Keratinocyte (primary cell): Measurements from ENCODE around the gene ATF6. TPM values are rescaled to one million over a fixed set of nuclear protein-coding genes. Genes with fewer than 3 reads are reported as not detected.

Experiments used
- DNase-seq: peaks from one replicate; pipeline ENCODE4 v3.0.0-alpha.2; 2011; ENCODE audit warnings: low read depth, missing footprints, low spot score
- FAIRE-seq: peaks from 2 replicates; lab custom pipeline; 2011; peaks lifted over from hg19 to GRCh38; lab: Jason Lieb, UNC
- H2AFZ ChIP-seq: 2 replicates; pipeline ENCODE4 v1.6.0; 2012; ENCODE audit warnings: low read length, control low read depth, inconsistent platforms; ENCODE audit not compliant: control insufficient read depth
- H3K27ac ChIP-seq: 2 replicates; pipeline ENCODE4 v1.5.1; 2011; ENCODE audit warnings: low read length; ENCODE audit not compliant: control insufficient read depth, insufficient read depth
- H3K27me3 ChIP-seq: 3 replicates; pipeline ENCODE4 v1.6.0; 2011; ENCODE audit warnings: low read length; ENCODE audit not compliant: control insufficient read depth, insufficient read depth; ENCODE audit errors: extremely low read depth
- H3K36me3 ChIP-seq, 2 experiments: 2 replicates in 1 of 2; 3 replicates in 1 of 2; pipeline ENCODE4 v1.5.1; 2011; ENCODE audit warnings: low read length in 2 of 2, mild to moderate bottlenecking in 1 of 2; ENCODE audit not compliant: control insufficient read depth in 2 of 2, insufficient read depth in 2 of 2; ENCODE audit errors: extremely low read depth in 1 of 2
- H3K4me1 ChIP-seq: 3 replicates; pipeline ENCODE4 v1.5.1; 2011; ENCODE audit warnings: low read length; ENCODE audit not compliant: control insufficient read depth, insufficient read depth; ENCODE audit errors: extremely low read depth
- H3K4me2 ChIP-seq: 3 replicates; pipeline ENCODE4 v1.6.0; 2011; ENCODE audit warnings: low read depth, low read length; ENCODE audit not compliant: control insufficient read depth, insufficient read depth; ENCODE audit errors: extremely low read depth
- H3K4me3 ChIP-seq, 3 experiments: fragments of 200-600 bp in 1 of 3; sonication (generic) in 1 of 3; 2 replicates in 2 of 3; 3 replicates in 1 of 3; pipeline ENCODE4 v1.5.1; 2011 to 2016; ENCODE audit warnings: low read length in 3 of 3, mild to moderate bottlenecking in 3 of 3, control low read depth in 2 of 3, inconsistent platforms in 1 of 3, low read depth in 1 of 3, mixed read lengths in 1 of 3, mixed run types in 1 of 3, moderate library complexity in 1 of 3; ENCODE audit not compliant: control insufficient read depth in 2 of 3, insufficient read depth in 2 of 3; ENCODE audit errors: extremely low read depth in 1 of 3
- H3K79me2 ChIP-seq: 2 replicates; pipeline ENCODE4 v1.6.0; 2012; ENCODE audit warnings: low read length; ENCODE audit not compliant: control insufficient read depth, insufficient read depth
- H3K9ac ChIP-seq: 3 replicates; pipeline ENCODE4 v1.6.0; 2011; ENCODE audit warnings: low read length; ENCODE audit not compliant: control insufficient read depth, insufficient read depth; ENCODE audit errors: extremely low read depth
- H3K9me1 ChIP-seq: 3 replicates; pipeline ENCODE4 v1.6.0; 2011; ENCODE audit warnings: low read length; ENCODE audit not compliant: control insufficient read depth, insufficient read depth; ENCODE audit errors: extremely low read depth
- H3K9me3 ChIP-seq: 2 replicates; pipeline ENCODE4 v1.5.1; 2012; ENCODE audit warnings: low read depth, low read length; ENCODE audit not compliant: control insufficient read depth
- H4K20me1 ChIP-seq: 3 replicates; pipeline ENCODE4 v1.6.0; 2011; ENCODE audit warnings: low read length; ENCODE audit not compliant: control insufficient read depth, insufficient read depth; ENCODE audit errors: extremely low read depth
- CTCF ChIP-seq, 3 experiments: IDR thresholded peaks in 1 of 3; conservative IDR thresholded peaks in 1 of 3; optimal IDR thresholded peaks in 1 of 3; 2 replicates in 2 of 3; 3 replicates in 1 of 3; pipeline versions ENCODE3 to v1.5.1; 2011; ENCODE audit warnings: low read length in 3 of 3, mild to moderate bottlenecking in 3 of 3, moderate library complexity in 2 of 3, control low read depth in 1 of 3, inconsistent platforms in 1 of 3; ENCODE audit not compliant: insufficient read depth in 2 of 3; ENCODE audit errors: extremely low read depth in 1 of 3
- EZH2 ChIP-seq: IDR thresholded peaks from one replicate; pipeline ENCODE4 v1.6.1; 2012; ENCODE audit warnings: inconsistent platforms, mild to moderate bottlenecking, low read length, moderate library complexity
- dilution Hi-C: fragments of 300-500 bp; cut with MboI; formaldehyde crosslinking; loops from one replicate; pipeline ENCODE4 v1.7.0; 2020; ENCODE audit warnings: low sequenced_read_pairs; ENCODE audit not compliant: extremely low pct_ligation_motif_present
- polyA plus RNA-seq, 5 experiments: library from polyadenylated mRNA; depleted of rRNA in 3 of 5; stranded (reverse) in 3 of 5; stranded (forward) in 1 of 5; unstranded in 1 of 5; fragments of >200 nt; gene quantifications; 1 replicate in 1 of 5; 2 replicates in 3 of 5; 3 replicates in 1 of 5; pipeline versions ENCODE4 v1.2.1 to v1.2.3, GENCODE V29; 2011 to 2012; ENCODE audit warnings: missing spikeins in 2 of 5, low read depth in 1 of 5, low replicate concordance in 1 of 5

The ATF6 gene
- polyA plus RNA-seq, 1 donor (not counting 4 experiments of a cell fraction or from before 2014, with no cell fraction given), result 19.7 TPM

GRCh38 chr1:161731981-161732718, 34.0 kb upstream of the ATF6 start:
- Histone ChIP-seq H3K36me3 (no peaks in the 10 kb centered on the region), H3K27me3 (no peaks in the 10 kb centered on the region), H3K79me2 (no peaks in the 10 kb centered on the region), H3K4me1 (peaks cover 72% of the 10 kb centered on the region), H3K9me3 (no peaks in the 10 kb centered on the region), H3K9me1 (no peaks in the 10 kb centered on the region), H3K27ac (no peak overlapping the region), H3K4me2 (no peak overlapping the region), H4K20me1 (no peaks in the 10 kb centered on the region), H3K4me3 (no peak overlapping the region), H2AFZ (no peak overlapping the region), H3K9ac (no peak overlapping the region)
- no peak for TF ChIP-seq EZH2
- TF ChIP-seq CTCF (optimal IDR thresholded peaks at IDR 0.05 in 1 of 3, IDR thresholded peaks at IDR 0.05 in 1 of 3, conservative IDR thresholded peaks at IDR 0.05 in 1 of 3; ENCODE audit: extremely low read depth in 1 of 3, insufficient read depth in 2 of 3, low read length in 3 of 3), result no peak
- dilution Hi-C loops, result no loop called here
- no peak for FAIRE-seq
- DNase-seq, result no peak

- H3K27me3 ChIP-seq, result no peaks in the 10 kb centered on the region
- peaks cover 72% of the 10 kb centered on the region for H3K4me1 ChIP-seq
- peak overlapping the region; percentile 4 for H3K9ac ChIP-seq
- H3K4me2 ChIP-seq, result peak overlapping the region; percentile 63
- no peaks in the 10 kb centered on the region for H3K36me3 ChIP-seq
- H3K27ac ChIP-seq, result peak overlapping the region; percentile 73
- no peaks in the 10 kb centered on the region for H3K9me3 ChIP-seq
- DNase-seq (no peak), FAIRE-seq (peak; percentile 86)
- H4K20me1 ChIP-seq, result no peaks in the 10 kb centered on the region
- no peak overlapping the region for H2AFZ ChIP-seq
- no peak overlapping the region for H3K4me3 ChIP-seq
- dilution Hi-C loops, result no loop called here
- H3K9me1 ChIP-seq, result no peaks in the 10 kb centered on the region
- no peak for TF ChIP-seq EZH2
- TF ChIP-seq CTCF (optimal IDR thresholded peaks at IDR 0.05 in 1 of 3, IDR thresholded peaks at IDR 0.05 in 1 of 3, conservative IDR thresholded peaks at IDR 0.05 in 1 of 3; ENCODE audit: extremely low read depth in 1 of 3, insufficient read depth in 2 of 3, low read length in 3 of 3), result no peak
- no peaks in the 10 kb centered on the region for H3K79me2 ChIP-seq
These were observed 32.6 kb upstream of the ATF6 start for GRCh38 chr1:161733526-161733925.
